H1 (cell line): ENCODE measurements around the gene RWDD4. TPM values are rescaled to one million over a fixed set of nuclear protein-coding genes. Genes with fewer than 3 reads are reported as not detected.

Experiments used
- CTCF ChIA-PET: fragments of 300-600 bp; sonication (Branson Sonifier 250); formaldehyde crosslinking; loops from one replicate; lab custom pipeline; 2021; ENCODE audit not compliant: partially characterized antibody; lab: Charles Lee
- POLR2A ChIA-PET: fragments of 300-600 bp; sonication (Branson Sonifier 250); formaldehyde crosslinking; loops from one replicate; lab custom pipeline; 2021; ENCODE audit warnings: inconsistent platforms; ENCODE audit not compliant: partially characterized antibody; lab: Charles Lee
- DNase-seq, 2 experiments: peaks; one replicate each; pipeline versions ENCODE4 v3.0.0 to v3.0.0-alpha.2; 2010 to 2022; ENCODE audit warnings: low spot score in 2 of 2, low read depth in 1 of 2, mixed read lengths in 1 of 2
- FAIRE-seq: peaks from 2 replicates; lab custom pipeline; 2011; peaks lifted over from hg19 to GRCh38; lab: Jason Lieb, UNC
- H2AFZ ChIP-seq: 2 replicates; pipeline ENCODE4 v1.8.1; 2012; ENCODE audit warnings: low read length, inconsistent platforms
- H2AK5ac ChIP-seq: 2 replicates; pipeline ENCODE4 v1.6.1; 2013; ENCODE audit warnings: low read depth, low read length
- H2BK120ac ChIP-seq: replicated peaks from 2 replicates; pipeline ENCODE3; 2013; ENCODE audit warnings: low read depth, low read length, inconsistent platforms
- H2BK12ac ChIP-seq: 2 replicates; pipeline ENCODE4 v1.6.1; 2013; ENCODE audit warnings: low read depth, low read length
- H2BK15ac ChIP-seq: 2 replicates; pipeline ENCODE4 v1.6.1; 2013; ENCODE audit warnings: low read length
- H2BK20ac ChIP-seq: 2 replicates; pipeline ENCODE4 v1.6.1; 2013; ENCODE audit warnings: low read length
- H2BK5ac ChIP-seq: 2 replicates; pipeline ENCODE4 v1.6.1; 2013; ENCODE audit warnings: low read depth, low read length
- H3K14ac ChIP-seq: 2 replicates; pipeline ENCODE4 v1.6.1; 2013; ENCODE audit warnings: inconsistent platforms; ENCODE audit not compliant: insufficient read length
- H3K18ac ChIP-seq: 2 replicates; pipeline ENCODE4 v1.6.1; 2013; ENCODE audit warnings: low read length; ENCODE audit errors: extremely low read depth
- H3K23ac ChIP-seq: 2 replicates; pipeline ENCODE4 v1.6.1; 2013; ENCODE audit warnings: inconsistent platforms; ENCODE audit not compliant: insufficient read length
- H3K23me2 ChIP-seq: 2 replicates; pipeline ENCODE4 v1.6.1; 2013; ENCODE audit warnings: low read depth, low read length
- H3K27ac ChIP-seq: 2 replicates; pipeline ENCODE4 v1.6.1; 2011; ENCODE audit warnings: low read depth, low read length, inconsistent platforms
- H3K27me3 ChIP-seq, 4 experiments: replicated peaks in 1 of 4; 1 replicate in 1 of 4; 2 replicates in 3 of 4; pipeline versions ENCODE4 v1.6.1 to v1.8.1; 2011 to 2013; ENCODE audit warnings: low read length in 3 of 4, mild to moderate bottlenecking in 3 of 4, inconsistent platforms in 2 of 4, mixed read lengths in 2 of 4, moderate library complexity in 1 of 4; ENCODE audit not compliant: control insufficient read depth in 3 of 4, insufficient read depth in 3 of 4; ENCODE audit errors: extremely low read depth in 1 of 4
- H3K36me3 ChIP-seq, 4 experiments: 2 replicates each; pipeline versions ENCODE4 v1.6.1 to v1.8.1; 2011 to 2013; ENCODE audit warnings: mild to moderate bottlenecking in 4 of 4, low read length in 3 of 4, moderate library complexity in 2 of 4, control low read depth in 1 of 4, inconsistent platforms in 1 of 4; ENCODE audit not compliant: insufficient read depth in 4 of 4, control insufficient read depth in 2 of 4
- H3K4ac ChIP-seq: replicated peaks from 2 replicates; pipeline ENCODE3; 2013; ENCODE audit warnings: low read length, low read depth, mixed read lengths, inconsistent platforms; ENCODE audit not compliant: insufficient read length
- H3K4me1 ChIP-seq, 4 experiments: replicated peaks in 1 of 4; 1 replicate in 1 of 4; 2 replicates in 3 of 4; pipeline versions ENCODE4 v1.6.1 to v1.8.1; 2011 to 2013; ENCODE audit warnings: low read length in 3 of 4, inconsistent platforms in 2 of 4, mixed read lengths in 1 of 4; ENCODE audit not compliant: insufficient read depth in 4 of 4, control insufficient read depth in 3 of 4
- H3K4me2 ChIP-seq, 2 experiments: 2 replicates each; pipeline versions ENCODE4 v1.6.1 to v1.8.1; 2011 to 2013; ENCODE audit warnings: low read depth in 2 of 2, low read length in 2 of 2, control low read depth in 1 of 2, inconsistent platforms in 1 of 2, mild to moderate bottlenecking in 1 of 2; ENCODE audit not compliant: insufficient read depth in 1 of 2
- H3K4me3 ChIP-seq, 4 experiments: fragments of 200-600, 300-600 bp in 1 of 4; sonication (generic), shearing (Covaris generic), sonication (Bioruptor Twin) in 1 of 4; 2 replicates each; pipeline versions ENCODE4 v1.5.1 to v1.8.1; 2011 to 2016; ENCODE audit warnings: low read length in 4 of 4, low read depth in 3 of 4, control low read depth in 2 of 4, inconsistent platforms in 2 of 4, mild to moderate bottlenecking in 2 of 4, mixed read lengths in 1 of 4, moderate library complexity in 1 of 4; ENCODE audit not compliant: insufficient read depth in 2 of 4; ENCODE audit errors: extremely low read depth in 1 of 4
- H3K56ac ChIP-seq: replicated peaks from 2 replicates; pipeline ENCODE3; 2013; ENCODE audit warnings: low read depth, mild to moderate bottlenecking, mixed read lengths, low read length, inconsistent platforms; ENCODE audit not compliant: insufficient read length
- H3K79me1 ChIP-seq: 2 replicates; pipeline ENCODE4 v1.6.1; 2013; ENCODE audit warnings: low read depth, low read length, control low read depth
- H3K79me2 ChIP-seq, 2 experiments: 2 replicates each; pipeline versions ENCODE4 v1.6.1 to v1.8.1; 2012 to 2013; ENCODE audit warnings: low read length in 2 of 2, mild to moderate bottlenecking in 2 of 2, inconsistent platforms in 1 of 2; ENCODE audit not compliant: insufficient read depth in 2 of 2, control insufficient read depth in 1 of 2
- H3K9ac ChIP-seq, 4 experiments: replicated peaks in 1 of 4; 1 replicate in 1 of 4; 2 replicates in 3 of 4; pipeline versions ENCODE4 v1.6.1 to v1.8.1; 2011 to 2013; ENCODE audit warnings: low read depth in 3 of 4, low read length in 3 of 4, control low read depth in 2 of 4, mild to moderate bottlenecking in 2 of 4, moderate library complexity in 2 of 4, inconsistent platforms in 1 of 4; ENCODE audit errors: extremely low read depth in 1 of 4
- H3K9me3 ChIP-seq, 2 experiments: 2 replicates each; pipeline versions ENCODE4 v1.6.1 to v1.8.1; 2012 to 2013; ENCODE audit warnings: mild to moderate bottlenecking in 2 of 2, moderate library complexity in 2 of 2, control low read depth in 1 of 2, inconsistent platforms in 1 of 2, low read depth in 1 of 2, low read length in 1 of 2, mixed read lengths in 1 of 2; ENCODE audit not compliant: insufficient read depth in 2 of 2
- H4K20me1 ChIP-seq, 2 experiments: replicated peaks in 1 of 2; 2 replicates each; pipeline versions ENCODE3 to v1.8.1; 2011 to 2013; ENCODE audit warnings: inconsistent platforms in 2 of 2, low read length in 2 of 2, mild to moderate bottlenecking in 1 of 2; ENCODE audit not compliant: insufficient read depth in 2 of 2, control insufficient read depth in 1 of 2
- H4K5ac ChIP-seq: 2 replicates; pipeline ENCODE4 v1.6.1; 2013; ENCODE audit warnings: low read length, low read depth, mixed read lengths, inconsistent platforms; ENCODE audit not compliant: insufficient read length
- H4K8ac ChIP-seq: 2 replicates; pipeline ENCODE4 v1.8.0; 2013; ENCODE audit warnings: mild to moderate bottlenecking, moderate library complexity, low read length, inconsistent platforms; ENCODE audit not compliant: insufficient read depth; ENCODE audit errors: extremely low read depth
- H4K91ac ChIP-seq: replicated peaks from 2 replicates; pipeline ENCODE3; 2013; ENCODE audit warnings: low read length, mixed read lengths, inconsistent platforms; ENCODE audit not compliant: insufficient read length
- EP300 ChIP-seq, 2 experiments: IDR thresholded peaks; 1 replicate in 1 of 2; 2 replicates in 1 of 2; pipeline ENCODE4 v1.6.1; 2011 to 2012; ENCODE audit warnings: low read depth in 2 of 2, low read length in 2 of 2, mild to moderate bottlenecking in 2 of 2, borderline replicate concordance in 1 of 2, inconsistent platforms in 1 of 2, moderate library complexity in 1 of 2
- KDM1A ChIP-seq: fragments of 200-600, 300-600 bp; sonication (generic); IDR thresholded peaks from 2 replicates; pipeline ENCODE4 v1.7.1; 2016; ENCODE audit warnings: mild to moderate bottlenecking, low read length, borderline replicate concordance
- WGBS, 2 experiments: shearing (Covaris generic) in 1 of 2; methylation state at CpG; one replicate each; pipeline versions ENCODE4 v1.1.6 to v1.1.7; 2013 to 2015; ENCODE audit warnings: low lambda C conversion rate in 2 of 2, mixed read lengths in 2 of 2, inconsistent platforms in 1 of 2, low coverage in 1 of 2, missing lambda C conversion rate in 1 of 2; ENCODE audit not compliant: insufficient replicate concordance in 2 of 2, insufficient coverage in 1 of 2, insufficient read length in 1 of 2; ENCODE audit errors: extremely low coverage in 1 of 2, missing lambda C conversion rate in 1 of 2; 5-methylcytosine and 5-hydroxymethylcytosine counted together
- polyA plus RNA-seq, 7 experiments: library from polyadenylated mRNA; depleted of rRNA in 3 of 7; stranded (reverse) in 5 of 7; unstranded in 2 of 7; fragments of >200 nt in 5 of 7; fragments of 200-250 nt in 2 of 7; gene quantifications; 1 replicate in 5 of 7; 2 replicates in 1 of 7; 4 replicates in 1 of 7; pipeline versions ENCODE4 v1.2.1 to v1.2.3, GENCODE V29; 2011 to 2013; ENCODE audit warnings: missing spikeins in 2 of 7, mixed read lengths in 2 of 7
- total RNA-seq: library from RNA; stranded (reverse); fragmentation: NEBNext Ultra II Directional; extraction: Animal tissue kit (Norgen Biotek cat#: 25700); gene quantifications from 2 replicates; pipeline ENCODE4 v1.2.1, GENCODE V29; 2021

The RWDD4 gene
- total and polyA plus RNA-seq, 2 of the 8 experiments (the other 6 are each of a cell fraction or from before 2014, with no cell fraction given): 5.4 to 18.9 TPM

DNA sequence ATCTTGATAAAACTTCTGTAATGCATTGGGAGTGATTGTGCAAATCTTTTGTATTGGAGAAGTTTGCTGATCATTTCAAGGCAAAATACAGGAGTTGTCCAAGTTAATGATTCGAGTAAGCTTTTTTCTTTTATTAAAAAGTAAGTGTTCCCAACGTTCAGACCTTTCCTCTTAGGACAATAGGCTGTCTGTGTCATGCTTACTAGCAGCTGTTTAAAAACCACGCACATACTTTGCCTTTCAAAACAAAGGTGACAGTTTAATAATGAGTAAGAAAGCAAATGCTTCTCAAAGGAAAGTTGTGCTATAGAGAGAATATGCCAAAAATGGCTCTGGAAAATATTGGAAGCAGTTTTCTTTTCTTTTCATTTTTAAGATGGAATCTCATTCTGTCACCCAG is 11.3 kb upstream of the RWDD4 start:
- Histone ChIP-seq H3K23ac (no peak overlapping the region), H4K8ac (no peak overlapping the region), H3K27ac (no peak overlapping the region), H3K4me1 (no peaks in the 10 kb centered on the region), H4K91ac (no peak overlapping the region), H2BK15ac (no peak overlapping the region), H3K79me1 (no peaks in the 10 kb centered on the region), H2AK5ac (no peak overlapping the region), H3K56ac (no peak overlapping the region), H3K9me3 (no peaks in the 10 kb centered on the region), H3K79me2 (no peaks in the 10 kb centered on the region), H3K36me3 (peaks cover 2 to 62% (median 25%) of the 10 kb centered on the region in 4 experiments; a peak in 7 of 8 replicates), H3K4ac (no peak overlapping the region), H4K5ac (no peak overlapping the region), H3K9ac (no peak overlapping the region), H3K4me2 (no peak overlapping the region), H2AFZ (no peak overlapping the region), H3K4me3 (no peak overlapping the region), H3K27me3 (no peaks in the 10 kb centered on the region), H3K23me2 (no peaks in the 10 kb centered on the region), H3K18ac (no peak overlapping the region), H2BK12ac (no peak overlapping the region), H4K20me1 (no peaks in the 10 kb centered on the region), H2BK120ac (no peak overlapping the region), H3K14ac (no peak overlapping the region), H2BK5ac (no peak overlapping the region), H2BK20ac (no peak overlapping the region)
- ChIA-PET POLR2A (no interaction called here), CTCF (interaction anchor here (1.2 kb wide), 1 partner anchor 441 kb away, joined by 4 read pairs; no protein-coding TSS in a partner anchor)
- FAIRE-seq (no peak), DNase-seq (no peak)
- TF ChIP-seq EP300 (IDR thresholded peaks at IDR 0.05; ENCODE audit: borderline replicate concordance in 1 of 2, low read depth in 2 of 2, low read length in 2 of 2) (no peak), KDM1A (no peak)
- 98% methylated on average over 3 of the region's 3 CpGs; no CpG with 5 or more reads in 1 of the 2 experiments for WGBS, 2 experiments
